Right lobe of liver (tissue), 6 donors: ENCODE results near the gene KCNH1. TPM values are rescaled to one million over a fixed set of nuclear protein-coding genes. Genes with fewer than 3 reads are reported as not detected.

Experiments used
- ATAC-seq, 4 donors: fragments of 200-7000 bp; cut with Tn5 transposase; one replicate each; pipeline ENCODE4 v1.9.1; 2020; ENCODE audit warnings: mild to moderate bottlenecking in 4 of 4, moderate library complexity in 4 of 4
- DNase-seq, 3 donors: peaks; one replicate each; pipeline ENCODE4 v3.0.0-alpha.2; 2020
- H3K27ac ChIP-seq, 3 donors: fragments of 200-600 bp; one replicate each; pipeline ENCODE4 v1.8.0; 2022
- H3K27me3 ChIP-seq, 2 donors: fragments of 200-600 bp; one replicate each; pipeline ENCODE4 v1.8.0; 2022
- H3K36me3 ChIP-seq, 4 donors: fragments of 200-600 bp; sonication (generic) in 1 of 4; one replicate each; pipeline versions ENCODE4 v1.5.1 to v1.8.0; 2017 to 2022; ENCODE audit warnings: control low read depth in 1 of 4
- H3K4me1 ChIP-seq, 4 donors: fragments of 200-600 bp; sonication (generic) in 1 of 4; one replicate each; pipeline versions ENCODE4 v1.5.1 to v1.8.0; 2017 to 2022; ENCODE audit warnings: control low read depth in 1 of 4
- H3K4me3 ChIP-seq, 3 donors: fragments of 200-600 bp; one replicate each; pipeline ENCODE4 v1.8.0; 2022
- H3K9me3 ChIP-seq, 4 donors: fragments of 200-600 bp; sonication (generic) in 1 of 4; one replicate each; pipeline versions ENCODE4 v1.5.1 to v1.8.0; 2017 to 2022; ENCODE audit warnings: control low read depth in 1 of 4
- POLR2A ChIP-seq: fragments of 450-650 bp; IDR thresholded peaks from one replicate; pipeline ENCODE4 v1.6.1; 2017; ENCODE audit warnings: antibody characterized with exemption, mild to moderate bottlenecking
- WGBS: methylation state at CpG from one replicate; pipeline ENCODE4 v1.1.6; 2018; ENCODE audit warnings: low coverage, low lambda C conversion rate; ENCODE audit not compliant: insufficient coverage; ENCODE audit errors: missing lambda C conversion rate; 5-methylcytosine and 5-hydroxymethylcytosine counted together
- intact Hi-C, 2 donors: fragments of 100-400 bp; cut with DNase I; formaldehyde crosslinking; loops; one replicate each; pipeline versions ENCODE4 v1.11.2 to v1.14.1; 2022
- total RNA-seq, 6 experiments: library from RNA; depleted of rRNA in 2 of 6; stranded (reverse); fragments of >200 nt in 2 of 6; fragmentation: NEBNext Ultra II Directional in 3 of 6; extraction: Animal tissue kit (Norgen Biotek cat#: 25700) in 3 of 6; gene quantifications; one replicate each; pipeline versions ENCODE4 v1.1.0 to v1.2.4, GENCODE V29; 2016 to 2023
- TF ChIP-seq, protein P1 (sequence below), 4 donors: fragments of 200-600 bp in 3 of 4; fragments of 450-650 bp in 1 of 4; IDR thresholded peaks; one replicate each; pipeline versions ENCODE4 v1.5.1 to v1.8.0; 2016 to 2022; ENCODE audit warnings: antibody characterized with exemption in 4 of 4, mild to moderate bottlenecking in 2 of 4
- donor health status: DM: no; HTN: yes; CAD: no.
- donor health status: DM: no; HTN: no; CAD: no.
- donor health status: DM: no; HTN: no; CAD: no.
- donor health status: DM: no; HTN: yes; CAD: no.
- donor health status: DM: no; HTN: yes; CAD: no.

The KCNH1 gene
- total RNA-seq, 6 experiments from 2014 or later: not detected

DNA sequence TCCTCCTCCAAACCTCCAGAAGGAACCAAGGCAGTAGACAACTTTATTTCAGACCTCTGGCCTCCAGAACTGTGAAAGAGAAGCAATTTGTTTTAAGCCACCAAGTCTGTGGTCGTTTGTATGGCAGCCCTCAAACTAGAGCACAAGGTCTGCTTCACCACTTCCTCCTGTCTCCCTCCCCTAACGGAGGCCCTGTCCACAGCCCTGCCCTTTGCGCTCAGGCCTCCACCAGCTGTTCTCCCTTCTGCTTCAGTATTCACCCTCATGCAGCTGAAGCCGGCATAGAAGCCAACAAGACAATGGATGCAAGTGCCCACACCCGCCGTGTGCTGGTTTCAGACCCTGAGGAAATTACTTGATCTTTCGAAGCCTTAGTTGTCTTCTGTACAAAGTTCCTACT lies 441.2 kb downstream of the KCNH1 start:
- Histone ChIP-seq H3K9me3 (no peaks in the 10 kb centered on the region), H3K27ac (no peak overlapping the region), H3K27me3 (no peaks in the 10 kb centered on the region), H3K4me1 (no peaks in the 10 kb centered on the region), H3K4me3 (no peak overlapping the region), H3K36me3 (no peaks in the 10 kb centered on the region)
- ATAC-seq (no peak), DNase-seq (no peak)
- TF ChIP-seq, protein P1, sequence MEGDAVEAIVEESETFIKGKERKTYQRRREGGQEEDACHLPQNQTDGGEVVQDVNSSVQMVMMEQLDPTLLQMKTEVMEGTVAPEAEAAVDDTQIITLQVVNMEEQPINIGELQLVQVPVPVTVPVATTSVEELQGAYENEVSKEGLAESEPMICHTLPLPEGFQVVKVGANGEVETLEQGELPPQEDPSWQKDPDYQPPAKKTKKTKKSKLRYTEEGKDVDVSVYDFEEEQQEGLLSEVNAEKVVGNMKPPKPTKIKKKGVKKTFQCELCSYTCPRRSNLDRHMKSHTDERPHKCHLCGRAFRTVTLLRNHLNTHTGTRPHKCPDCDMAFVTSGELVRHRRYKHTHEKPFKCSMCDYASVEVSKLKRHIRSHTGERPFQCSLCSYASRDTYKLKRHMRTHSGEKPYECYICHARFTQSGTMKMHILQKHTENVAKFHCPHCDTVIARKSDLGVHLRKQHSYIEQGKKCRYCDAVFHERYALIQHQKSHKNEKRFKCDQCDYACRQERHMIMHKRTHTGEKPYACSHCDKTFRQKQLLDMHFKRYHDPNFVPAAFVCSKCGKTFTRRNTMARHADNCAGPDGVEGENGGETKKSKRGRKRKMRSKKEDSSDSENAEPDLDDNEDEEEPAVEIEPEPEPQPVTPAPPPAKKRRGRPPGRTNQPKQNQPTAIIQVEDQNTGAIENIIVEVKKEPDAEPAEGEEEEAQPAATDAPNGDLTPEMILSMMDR (IDR thresholded peaks at IDR 0.05): no peak
- no peak for TF ChIP-seq POLR2A
- 42% methylated on average over 4 of the region's 7 CpGs for WGBS
- intact Hi-C loops: no loop called here

- no peak overlapping the region for H3K4me3 ChIP-seq
- H3K36me3 ChIP-seq: no peaks in the 10 kb centered on the region
- peaks cover 0 to 11% (median 5%) of the 10 kb centered on the region in 4 donors for H3K4me1 ChIP-seq
- intact Hi-C loops: no loop called here
- no peak for TF ChIP-seq POLR2A
- TF ChIP-seq, protein P1 (IDR thresholded peaks at IDR 0.05): no peak
- DNase-seq (no peak), ATAC-seq (no peak)
- 92% methylated on average over 6 of the region's 6 CpGs for WGBS
- H3K9me3 ChIP-seq: no peaks in the 10 kb centered on the region
- no peaks in the 10 kb centered on the region for H3K27me3 ChIP-seq
- H3K27ac ChIP-seq: no peak overlapping the region
These were observed 442.8 kb downstream of the KCNH1 start for GRCh38 chr1:210691039-210691610.

GRCh38 chr1:210690236-210690635 lies 443.7 kb downstream of the KCNH1 start:
- intact Hi-C loops: no loop called here
- Histone ChIP-seq H3K27ac (no peak overlapping the region), H3K4me1 (peaks cover 0 to 11% (median 5%) of the 10 kb centered on the region in 4 donors), H3K9me3 (no peaks in the 10 kb centered on the region), H3K4me3 (no peak overlapping the region), H3K36me3 (no peaks in the 10 kb centered on the region), H3K27me3 (no peaks in the 10 kb centered on the region)
- TF ChIP-seq, protein P1 (IDR thresholded peaks at IDR 0.05): no peak
- TF ChIP-seq POLR2A: no peak
- WGBS: 77% methylated on average over 3 of the region's 5 CpGs
- DNase-seq (no peak), ATAC-seq (no peak)

DNA sequence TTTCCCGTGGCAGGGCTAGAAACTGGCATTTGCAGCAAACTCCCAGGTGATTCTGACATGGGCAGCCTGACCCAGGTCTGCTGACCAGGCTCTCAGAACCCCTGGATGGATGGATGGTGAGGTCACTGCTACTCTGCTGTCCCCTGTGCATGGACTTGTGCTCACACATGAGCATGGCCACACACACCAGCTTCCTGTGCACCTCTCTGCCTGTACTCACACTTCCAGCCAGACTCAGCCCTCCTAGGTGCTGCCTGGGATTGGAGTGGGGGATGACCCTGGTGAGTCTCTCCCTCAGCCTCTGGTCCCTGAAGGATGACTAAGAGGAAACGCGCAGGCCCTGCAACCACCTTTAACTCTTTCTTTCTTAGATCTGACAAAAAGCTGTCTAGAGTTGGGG lies 444.1 kb downstream of the KCNH1 start:
- H3K9me3 ChIP-seq: no peaks in the 10 kb centered on the region
- TF ChIP-seq, protein P1 (IDR thresholded peaks at IDR 0.05): no peak
- TF ChIP-seq POLR2A: no peak
- H3K27me3 ChIP-seq: no peaks in the 10 kb centered on the region
- intact Hi-C loops: no loop called here
- no peak for ATAC-seq
- H3K27ac ChIP-seq: no peak overlapping the region
- H3K4me3 ChIP-seq: no peak overlapping the region
- peaks cover 0 to 11% (median 5%) of the 10 kb centered on the region in 4 donors for H3K4me1 ChIP-seq
- WGBS: 94% methylated on average over 2 of the region's 3 CpGs
- no peaks in the 10 kb centered on the region for H3K36me3 ChIP-seq
- no peak for DNase-seq
